HCT116 (cell line): ENCODE results near the gene PATL1. TPM values are rescaled to one million over a fixed set of nuclear protein-coding genes. Genes with fewer than 3 reads are reported as not detected.
A peak's percentile ranks its signal among the peaks of the same experiment; 100 is the strongest.

Experiments
- ATAC-seq: fragments of 200-7000 bp; cut with Tn5 transposase; 2 replicates; pipeline ENCODE4 v1.9.1; 2020; ENCODE audit warnings: mild to moderate bottlenecking, moderate library complexity
- BruUV-seq: library from RNA; stranded (reverse); fragments of 400-500 nt; replicated peaks from 2 replicates; lab custom pipeline; 2021; lab: Mats Ljungman, UMichigan
- CTCF ChIA-PET: fragments of 300-600 bp; sonication (Branson Sonifier 250); formaldehyde crosslinking; loops from one replicate; lab custom pipeline; 2021; ENCODE audit warnings: antibody characterized with exemption; lab: Charles Lee
- POLR2A ChIA-PET: fragments of 300-600, 350-600 bp; sonication (Branson Sonifier 250); formaldehyde crosslinking; loops from one replicate; lab custom pipeline; 2021; ENCODE audit warnings: antibody characterized with exemption; lab: Charles Lee
- RAD21 ChIA-PET, 2 experiments: fragments of 300-600 bp; sonication (Branson Sonifier 250); formaldehyde crosslinking; loops; one replicate each; lab custom pipeline; 2023; ENCODE audit warnings: low total read pairs in 2 of 2; ENCODE audit not compliant: uncharacterized antibody in 2 of 2, unreplicated experiment in 2 of 2, low non-redundant PET in 1 of 2; lab: Charles Lee
- DNase-seq: peaks from one replicate; pipeline ENCODE4 v3.0.0-alpha.2; 2010; ENCODE audit warnings: low read depth, low spot score
- H2AFZ ChIP-seq: fragments of 200-600 bp; shearing (Covaris generic), sonication (generic); 2 replicates; pipeline ENCODE4 v1.6.1; 2017; ENCODE audit warnings: low read depth, mixed run types, mixed read lengths, antibody characterized with exemption, low read length; ENCODE audit not compliant: poor library complexity, severe bottlenecking
- H3K27ac ChIP-seq: 2 replicates; pipeline ENCODE4 v1.5.1; 2012; ENCODE audit warnings: low read depth, low read length
- H3K27me3 ChIP-seq: fragments of 200-600 bp; sonication (generic); 2 replicates; pipeline ENCODE4 v1.6.1; 2016; ENCODE audit warnings: mixed run types, low read length, mixed read lengths; ENCODE audit not compliant: insufficient read depth
- H3K36me3 ChIP-seq, 2 experiments: fragments of 200-500 bp in 1 of 2; fragments of 200-600 bp in 1 of 2; sonication (Bioruptor generic) in 1 of 2; sonication (generic) in 1 of 2; 2 replicates each; pipeline versions ENCODE4 v1.5.1 to v1.6.1; 2014 to 2016; ENCODE audit warnings: low read length in 2 of 2, inconsistent platforms in 1 of 2, mixed read lengths in 1 of 2, mixed run types in 1 of 2; ENCODE audit not compliant: insufficient read depth in 2 of 2, control insufficient read depth in 1 of 2
- H3K4me1 ChIP-seq, 2 experiments: fragments of 200-600 bp in 1 of 2; sonication (generic) in 1 of 2; 2 replicates each; pipeline versions ENCODE4 v1.5.1 to v1.6.1; 2012 to 2017; ENCODE audit warnings: low read length in 2 of 2, inconsistent platforms in 1 of 2, mild to moderate bottlenecking in 1 of 2, mixed read lengths in 1 of 2, mixed run types in 1 of 2, moderate library complexity in 1 of 2; ENCODE audit not compliant: insufficient read depth in 2 of 2, control insufficient read depth in 1 of 2
- H3K4me2 ChIP-seq: fragments of 200-600 bp; sonication (generic); 2 replicates; pipeline ENCODE4 v1.6.1; 2017; ENCODE audit warnings: mixed run types, low read length, mixed read lengths
- H3K4me3 ChIP-seq, 2 experiments: fragments of 200-600 bp in 1 of 2; sonication (generic) in 1 of 2; replicated peaks in 1 of 2; 2 replicates each; pipeline ENCODE4 v1.5.1; 2011 to 2016; ENCODE audit warnings: low read length in 2 of 2, control low read depth in 1 of 2, low read depth in 1 of 2, mild to moderate bottlenecking in 1 of 2, mixed read lengths in 1 of 2, mixed run types in 1 of 2
- H3K79me2 ChIP-seq: fragments of 200-600 bp; sonication (generic); 2 replicates; pipeline ENCODE4 v1.6.1; 2017; ENCODE audit warnings: mild to moderate bottlenecking, mixed run types, low read length, moderate library complexity, mixed read lengths; ENCODE audit not compliant: insufficient read depth
- H3K9ac ChIP-seq: fragments of 200-600 bp; sonication (generic); 2 replicates; pipeline ENCODE4 v1.6.1; 2016; ENCODE audit warnings: low read length, mixed read lengths
- H3K9me2 ChIP-seq: fragments of 200-600 bp; sonication (generic), shearing (Covaris generic); 2 replicates; pipeline ENCODE4 v1.6.1; 2017; ENCODE audit warnings: mixed run types, mild to moderate bottlenecking, moderate library complexity; ENCODE audit not compliant: insufficient read depth
- H3K9me3 ChIP-seq, 2 experiments: fragments of 200-500 bp in 1 of 2; fragments of 200-600 bp in 1 of 2; sonication (Bioruptor generic) in 1 of 2; sonication (generic) in 1 of 2; 2 replicates each; pipeline ENCODE4 v1.6.1; 2014 to 2017; ENCODE audit warnings: low read length in 2 of 2, mixed read lengths in 2 of 2, inconsistent platforms in 1 of 2, low read depth in 1 of 2, mild to moderate bottlenecking in 1 of 2, mixed run types in 1 of 2, moderate library complexity in 1 of 2; ENCODE audit not compliant: control insufficient read depth in 1 of 2, insufficient read depth in 1 of 2
- H4K20me1 ChIP-seq: fragments of 200-600 bp; sonication (generic), shearing (Covaris generic); 2 replicates; pipeline ENCODE4 v1.6.1; 2017; ENCODE audit warnings: mixed run types, mild to moderate bottlenecking, moderate library complexity; ENCODE audit not compliant: insufficient read depth
- POLR2A ChIP-seq: IDR thresholded peaks from 2 replicates; pipeline ENCODE4 v1.7.0; 2011; ENCODE audit warnings: borderline replicate concordance; ENCODE audit not compliant: insufficient read depth, insufficient read length; ENCODE audit errors: extremely low read depth
- POLR2AphosphoS5 ChIP-seq: IDR thresholded peaks from 2 replicates; pipeline ENCODE4 v1.6.1; 2011; ENCODE audit warnings: mild to moderate bottlenecking, low read depth, low read length, moderate library complexity
- SIN3A ChIP-seq: IDR thresholded peaks from 2 replicates; pipeline ENCODE4 v1.6.1; 2012; ENCODE audit warnings: low read depth
- ZNF274 ChIP-seq: fragments of 200-500 bp; sonication (Bioruptor generic); IDR thresholded peaks from 2 replicates; pipeline ENCODE4 v1.6.1; 2014; ENCODE audit warnings: mild to moderate bottlenecking, low read depth, low read length, inconsistent platforms
- intact Hi-C: fragments of 100-400 bp; cut with micrococcal nuclease; formaldehyde crosslinking; loops from 2 replicates; pipeline ENCODE4 v1.10.0; 2022
- total RNA-seq: library from RNA; stranded (reverse); gene quantifications from one replicate; pipeline ENCODE4 v1.2.1, GENCODE V29; 2021; ENCODE audit not compliant: unreplicated experiment
- TF ChIP-seq, protein P1 (sequence below), 3 experiments: fragments of 200-600 bp in 1 of 3; sonication (generic) in 1 of 3; IDR thresholded peaks in 2 of 3; conservative IDR thresholded peaks in 1 of 3; 2 replicates each; pipeline ENCODE4 v1.5.1; 2012 to 2017; ENCODE audit warnings: low read depth in 2 of 3, low read length in 2 of 3, antibody characterized with exemption in 1 of 3, borderline replicate concordance in 1 of 3, control low read depth in 1 of 3, mild to moderate bottlenecking in 1 of 3, mixed read lengths in 1 of 3, mixed run types in 1 of 3, moderate library complexity in 1 of 3; ENCODE audit not compliant: insufficient read depth in 1 of 3

Gene PATL1
- total RNA-seq, 1 experiment from 2014 or later, result 37.6 TPM

DNA sequence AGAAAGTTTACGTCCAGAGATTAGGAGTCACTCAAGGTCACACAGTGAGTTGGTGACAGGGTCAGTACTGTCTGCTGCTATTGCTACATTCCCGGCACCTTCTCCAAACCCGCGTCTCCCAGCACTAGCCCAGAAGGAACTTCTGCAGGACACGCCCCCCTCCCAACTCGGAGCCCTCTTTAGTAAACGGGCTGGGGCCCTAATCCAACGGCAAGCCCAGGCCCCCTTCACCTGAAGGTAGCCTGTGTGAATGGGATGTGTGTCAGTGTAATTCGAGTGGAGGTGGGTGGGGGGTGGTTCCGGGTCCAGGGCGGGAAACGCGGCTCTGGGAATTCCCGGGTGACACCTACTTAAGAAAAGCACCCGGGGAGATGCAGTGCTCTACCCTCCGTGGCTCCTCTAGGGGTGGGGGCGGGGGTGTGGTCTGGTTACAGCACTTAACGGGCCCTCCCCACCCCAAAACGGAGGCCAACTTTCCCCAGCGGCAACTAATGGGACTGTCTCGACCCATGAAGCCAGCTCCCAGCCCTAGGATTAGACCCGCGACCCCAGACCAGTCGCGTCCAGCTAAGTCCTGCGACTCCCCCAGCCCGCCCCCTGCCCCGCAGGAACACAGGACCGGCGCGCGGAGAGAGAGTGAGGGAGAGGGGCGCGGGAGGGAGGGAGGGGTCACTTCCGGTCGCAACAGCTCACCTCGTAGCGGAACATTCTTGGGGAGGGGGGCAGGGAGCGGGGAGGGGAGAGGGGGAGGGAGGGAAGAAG is 468 bp downstream of the PATL1 start:
- 0 out of 2 replicates have a peak, but pooled peaks have one; percentile 6 for TF ChIP-seq POLR2AphosphoS5
- TF ChIP-seq POLR2A, result no peak
- TF ChIP-seq, protein P1, sequence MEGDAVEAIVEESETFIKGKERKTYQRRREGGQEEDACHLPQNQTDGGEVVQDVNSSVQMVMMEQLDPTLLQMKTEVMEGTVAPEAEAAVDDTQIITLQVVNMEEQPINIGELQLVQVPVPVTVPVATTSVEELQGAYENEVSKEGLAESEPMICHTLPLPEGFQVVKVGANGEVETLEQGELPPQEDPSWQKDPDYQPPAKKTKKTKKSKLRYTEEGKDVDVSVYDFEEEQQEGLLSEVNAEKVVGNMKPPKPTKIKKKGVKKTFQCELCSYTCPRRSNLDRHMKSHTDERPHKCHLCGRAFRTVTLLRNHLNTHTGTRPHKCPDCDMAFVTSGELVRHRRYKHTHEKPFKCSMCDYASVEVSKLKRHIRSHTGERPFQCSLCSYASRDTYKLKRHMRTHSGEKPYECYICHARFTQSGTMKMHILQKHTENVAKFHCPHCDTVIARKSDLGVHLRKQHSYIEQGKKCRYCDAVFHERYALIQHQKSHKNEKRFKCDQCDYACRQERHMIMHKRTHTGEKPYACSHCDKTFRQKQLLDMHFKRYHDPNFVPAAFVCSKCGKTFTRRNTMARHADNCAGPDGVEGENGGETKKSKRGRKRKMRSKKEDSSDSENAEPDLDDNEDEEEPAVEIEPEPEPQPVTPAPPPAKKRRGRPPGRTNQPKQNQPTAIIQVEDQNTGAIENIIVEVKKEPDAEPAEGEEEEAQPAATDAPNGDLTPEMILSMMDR (IDR thresholded peaks at IDR 0.05 in 2 of 3, conservative IDR thresholded peaks at IDR 0.05 in 1 of 3; ENCODE audit: borderline replicate concordance in 1 of 3, insufficient read depth in 1 of 3, low read depth in 2 of 3, low read length in 2 of 3), result peak in 2 of 3 experiments; percentile 25 to 26; a peak in 3 of 6 replicates
- no peak for TF ChIP-seq SIN3A
- H3K9me3 ChIP-seq, result no peaks in the 10 kb centered on the region
- POLR2A ChIA-PET, result interaction anchor here (0.7 to 1.4 kb wide), 3 partner anchors 16 to 88 kb away, joined by 4 to 9 read pairs (median 4); partner anchors contain the start of gene OSBP
- no TSS peak for BruUV-seq
- peak; percentile 48 for ATAC-seq
- H3K27ac ChIP-seq, result peak overlapping the region; percentile 41
- peaks cover 51% of the 10 kb centered on the region for H3K79me2 ChIP-seq
- H3K4me1 ChIP-seq, result peaks cover 13 to 23% of the 10 kb centered on the region in 2 experiments; a peak in 3 of 4 replicates
- peak overlapping the region; percentile 78 to 90 for H3K4me3 ChIP-seq
- no peaks in the 10 kb centered on the region for H3K9me2 ChIP-seq
- CTCF ChIA-PET, result interaction anchor here (1.0 to 1.9 kb wide), 4 partner anchors 9 to 482 kb away, joined by 3 to 6 read pairs (median 4); no protein-coding TSS in a partner anchor
- intact Hi-C loops, result no loop called here
- peaks cover 12 to 26% of the 10 kb centered on the region in 2 experiments for H3K36me3 ChIP-seq
- H3K4me2 ChIP-seq, result peak overlapping the region; percentile 87
- no peak overlapping the region for H2AFZ ChIP-seq
- H4K20me1 ChIP-seq, result peaks cover 6% of the 10 kb centered on the region; the same call in 1 of the 2 replicates
- no peaks in the 10 kb centered on the region for H3K27me3 ChIP-seq
- no peak for DNase-seq
- RAD21 ChIA-PET, result interaction anchor here in 1 of 2 experiments (1.2 kb wide), 1 partner anchor 113 kb away, joined by 6 read pairs; no protein-coding TSS in a partner anchor
- H3K9ac ChIP-seq, result peak overlapping the region; percentile 83

DNA sequence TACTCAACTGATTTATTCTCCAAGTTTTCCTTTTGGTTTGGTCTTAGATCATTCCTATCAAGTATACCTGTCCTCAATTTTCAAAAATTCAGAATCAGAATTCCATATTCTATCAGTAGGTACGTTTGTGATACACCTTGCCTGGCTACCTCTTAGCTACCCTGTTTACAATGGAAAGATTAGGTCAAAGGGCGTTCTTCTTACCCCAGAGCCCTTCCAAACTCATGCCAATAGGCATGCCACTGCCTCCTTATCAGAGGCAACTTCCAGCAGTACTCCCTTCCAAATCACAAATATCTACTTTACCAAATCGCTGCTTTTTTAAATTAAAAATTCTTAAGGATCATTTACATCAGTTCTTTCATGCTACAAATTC is 1.0 kb downstream of the PATL1 start:
- POLR2A ChIA-PET, result no interaction called here
- peaks cover 6% of the 10 kb centered on the region; the same call in 1 of the 2 replicates for H4K20me1 ChIP-seq
- no peak overlapping the region for H2AFZ ChIP-seq
- no peaks in the 10 kb centered on the region for H3K9me3 ChIP-seq
- no peak for ATAC-seq
- H3K27ac ChIP-seq, result no peak overlapping the region
- peaks cover 13 to 23% of the 10 kb centered on the region in 2 experiments; a peak in 3 of 4 replicates for H3K4me1 ChIP-seq
- peaks cover 12 to 29% of the 10 kb centered on the region in 2 experiments for H3K36me3 ChIP-seq
- H3K79me2 ChIP-seq, result peaks cover 57% of the 10 kb centered on the region
- no peaks in the 10 kb centered on the region for H3K9me2 ChIP-seq
- peak overlapping the region; percentile 87 for H3K4me2 ChIP-seq
- BruUV-seq, result TSS peak; percentile 59
- CTCF ChIA-PET, result no interaction called here
- RAD21 ChIA-PET, result no interaction called here
- H3K9ac ChIP-seq, result peak overlapping the region; percentile 83
- TF ChIP-seq SIN3A, result 0 out of 2 replicates have a peak, but pooled peaks have one; percentile 33
- TF ChIP-seq ZNF274, result no peak
- TF ChIP-seq, all 23 proteins: peak for 1
- no peak for DNase-seq
- H3K27me3 ChIP-seq, result no peaks in the 10 kb centered on the region
- peak overlapping the region; percentile 78 to 90 for H3K4me3 ChIP-seq
- intact Hi-C loops, result no loop called here
